Astrocyte (in vitro differentiated cells and primary cell): Measurements from ENCODE around the gene ALOX15. TPM values are rescaled to one million over a fixed set of nuclear protein-coding genes. Genes with fewer than 3 reads are reported as not detected.

Experiments
- DNase-seq: peaks from one replicate; pipeline ENCODE4 v3.0.0-alpha.2; 2010; ENCODE audit warnings: low read depth
- FAIRE-seq: peaks from 2 replicates; lab custom pipeline; 2011; peaks lifted over from hg19 to GRCh38; lab: Jason Lieb, UNC
- H2AFZ ChIP-seq: 2 replicates; pipeline ENCODE4 v1.6.0; 2012; ENCODE audit warnings: low read depth, low read length, inconsistent platforms
- H3K27ac ChIP-seq: 2 replicates; pipeline ENCODE4 v1.5.1; 2011; ENCODE audit warnings: low read depth, low read length, inconsistent platforms
- H3K27me3 ChIP-seq: 2 replicates; pipeline ENCODE4 v1.6.0; 2011; ENCODE audit warnings: low read length, inconsistent platforms; ENCODE audit not compliant: insufficient read depth
- H3K36me3 ChIP-seq: 2 replicates; pipeline ENCODE4 v1.5.1; 2011; ENCODE audit warnings: low read length, inconsistent platforms; ENCODE audit not compliant: insufficient read depth
- H3K4me1 ChIP-seq: 2 replicates; pipeline ENCODE4 v1.5.1; 2011; ENCODE audit warnings: low read length, inconsistent platforms; ENCODE audit not compliant: insufficient read depth
- H3K4me2 ChIP-seq: 2 replicates; pipeline ENCODE4 v1.6.0; 2012; ENCODE audit warnings: low read length, inconsistent platforms
- H3K4me3 ChIP-seq: 2 replicates; pipeline ENCODE4 v1.5.1; 2011; ENCODE audit warnings: low read depth, mild to moderate bottlenecking, low read length, inconsistent platforms; ENCODE audit not compliant: insufficient read depth
- H3K79me2 ChIP-seq: 2 replicates; pipeline ENCODE4 v1.6.0; 2012; ENCODE audit warnings: mild to moderate bottlenecking, low read length, inconsistent platforms; ENCODE audit not compliant: insufficient read depth
- H3K9ac ChIP-seq: 2 replicates; pipeline ENCODE4 v1.6.0; 2012; ENCODE audit warnings: mild to moderate bottlenecking, low read length, inconsistent platforms
- H3K9me3 ChIP-seq: 2 replicates; pipeline ENCODE4 v1.5.1; 2012; ENCODE audit warnings: low read depth, mild to moderate bottlenecking, low read length, inconsistent platforms; ENCODE audit not compliant: insufficient read depth
- H4K20me1 ChIP-seq: 2 replicates; pipeline ENCODE4 v1.6.0; 2012; ENCODE audit warnings: low read length, inconsistent platforms; ENCODE audit not compliant: insufficient read depth
- H3K27ac Mint-ChIP-seq: one replicate; pipeline ENCODE4 v1.8.0; 2021; ENCODE audit warnings: mild to moderate bottlenecking, mixed read lengths; ENCODE audit not compliant: unreplicated experiment
- H3K27me3 Mint-ChIP-seq: one replicate; pipeline ENCODE4 v1.8.0; 2021; ENCODE audit warnings: low read depth, mixed read lengths; ENCODE audit not compliant: unreplicated experiment
- H3K36me3 Mint-ChIP-seq: one replicate; pipeline ENCODE4 v1.8.0; 2021; ENCODE audit warnings: low read depth, mixed read lengths; ENCODE audit not compliant: unreplicated experiment
- H3K4me1 Mint-ChIP-seq: one replicate; pipeline ENCODE4 v1.8.0; 2021; ENCODE audit warnings: low read depth, mixed read lengths; ENCODE audit not compliant: unreplicated experiment
- H3K4me3 Mint-ChIP-seq: one replicate; pipeline ENCODE4 v1.8.0; 2021; ENCODE audit warnings: mild to moderate bottlenecking, moderate library complexity, mixed read lengths; ENCODE audit not compliant: unreplicated experiment
- H3K9me3 Mint-ChIP-seq: one replicate; pipeline ENCODE4 v1.8.0; 2021; ENCODE audit warnings: mild to moderate bottlenecking, mixed read lengths; ENCODE audit not compliant: unreplicated experiment
- EZH2 ChIP-seq: IDR thresholded peaks from 2 replicates; pipeline ENCODE4 v1.6.1; 2012; ENCODE audit warnings: mild to moderate bottlenecking, low read length, inconsistent platforms; ENCODE audit not compliant: insufficient read depth
- total RNA-seq: library from RNA; stranded (reverse); gene quantifications from 2 replicates; pipeline ENCODE4 v1.2.1, GENCODE V29; 2021
- TF ChIP-seq, protein P1 (sequence below): IDR thresholded peaks from 2 replicates; pipeline ENCODE4 v1.5.1; 2011; ENCODE audit warnings: low read depth, mild to moderate bottlenecking, inconsistent platforms, low read length, moderate library complexity; ENCODE audit not compliant: insufficient read depth

ALOX15 gene
- total RNA-seq, 1 donor from 2014 or later: 0.07 TPM

DNA sequence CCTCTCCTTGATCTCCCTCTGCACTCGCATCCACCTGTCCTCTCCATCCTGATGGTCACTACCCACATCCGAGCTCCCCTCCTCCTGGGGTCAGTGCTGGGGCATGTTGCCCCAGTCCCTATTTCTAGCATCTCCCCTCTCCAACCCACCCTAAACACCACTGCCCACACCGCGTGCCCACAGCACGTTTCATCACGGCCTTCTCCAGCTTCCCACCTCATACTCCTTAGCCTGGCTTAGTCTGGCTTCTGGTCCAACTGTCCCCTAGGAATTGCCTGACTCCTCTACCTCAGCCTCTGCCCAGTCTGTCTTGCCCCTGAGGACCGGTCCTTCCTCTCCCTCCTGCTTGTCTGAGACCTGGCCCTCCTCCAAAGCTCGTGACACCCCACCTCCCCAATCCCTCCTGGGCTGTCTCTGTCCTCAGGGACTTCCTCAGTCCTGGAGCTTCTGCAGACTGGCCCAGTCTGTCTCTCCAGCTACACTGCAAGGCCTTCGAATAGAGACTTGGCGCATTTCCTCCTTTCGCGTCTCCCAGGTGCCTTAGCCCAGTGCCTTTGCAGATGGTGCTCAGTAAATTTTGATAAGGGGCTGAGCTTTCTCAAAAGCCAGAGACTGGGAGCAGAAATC, 4.9 kb downstream of the ALOX15 start:
- no peak overlapping the region for H3K27ac ChIP-seq
- Mint-ChIP-seq H3K4me3 (no peak overlapping the region), H3K36me3 (no peaks in the 10 kb centered on the region), H3K27ac (peak overlapping the region; percentile 66), H3K27me3 (peaks cover 62% of the 10 kb centered on the region), H3K9me3 (no peaks in the 10 kb centered on the region), H3K4me1 (peaks cover 8% of the 10 kb centered on the region)
- FAIRE-seq: no peak
- H3K4me3 ChIP-seq: no peak overlapping the region
- TF ChIP-seq EZH2: no peak
- TF ChIP-seq, protein P1, sequence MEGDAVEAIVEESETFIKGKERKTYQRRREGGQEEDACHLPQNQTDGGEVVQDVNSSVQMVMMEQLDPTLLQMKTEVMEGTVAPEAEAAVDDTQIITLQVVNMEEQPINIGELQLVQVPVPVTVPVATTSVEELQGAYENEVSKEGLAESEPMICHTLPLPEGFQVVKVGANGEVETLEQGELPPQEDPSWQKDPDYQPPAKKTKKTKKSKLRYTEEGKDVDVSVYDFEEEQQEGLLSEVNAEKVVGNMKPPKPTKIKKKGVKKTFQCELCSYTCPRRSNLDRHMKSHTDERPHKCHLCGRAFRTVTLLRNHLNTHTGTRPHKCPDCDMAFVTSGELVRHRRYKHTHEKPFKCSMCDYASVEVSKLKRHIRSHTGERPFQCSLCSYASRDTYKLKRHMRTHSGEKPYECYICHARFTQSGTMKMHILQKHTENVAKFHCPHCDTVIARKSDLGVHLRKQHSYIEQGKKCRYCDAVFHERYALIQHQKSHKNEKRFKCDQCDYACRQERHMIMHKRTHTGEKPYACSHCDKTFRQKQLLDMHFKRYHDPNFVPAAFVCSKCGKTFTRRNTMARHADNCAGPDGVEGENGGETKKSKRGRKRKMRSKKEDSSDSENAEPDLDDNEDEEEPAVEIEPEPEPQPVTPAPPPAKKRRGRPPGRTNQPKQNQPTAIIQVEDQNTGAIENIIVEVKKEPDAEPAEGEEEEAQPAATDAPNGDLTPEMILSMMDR: no peak
- no peaks in the 10 kb centered on the region for H3K79me2 ChIP-seq
- no peak overlapping the region for H2AFZ ChIP-seq
- H3K4me2 ChIP-seq: no peak overlapping the region
- H3K4me1 ChIP-seq: no peaks in the 10 kb centered on the region
- no peak for DNase-seq
- H3K36me3 ChIP-seq: no peaks in the 10 kb centered on the region
- H3K27me3 ChIP-seq: peaks cover 46% of the 10 kb centered on the region
- no peaks in the 10 kb centered on the region for H4K20me1 ChIP-seq
- no peak overlapping the region for H3K9ac ChIP-seq
- no peaks in the 10 kb centered on the region for H3K9me3 ChIP-seq

DNA sequence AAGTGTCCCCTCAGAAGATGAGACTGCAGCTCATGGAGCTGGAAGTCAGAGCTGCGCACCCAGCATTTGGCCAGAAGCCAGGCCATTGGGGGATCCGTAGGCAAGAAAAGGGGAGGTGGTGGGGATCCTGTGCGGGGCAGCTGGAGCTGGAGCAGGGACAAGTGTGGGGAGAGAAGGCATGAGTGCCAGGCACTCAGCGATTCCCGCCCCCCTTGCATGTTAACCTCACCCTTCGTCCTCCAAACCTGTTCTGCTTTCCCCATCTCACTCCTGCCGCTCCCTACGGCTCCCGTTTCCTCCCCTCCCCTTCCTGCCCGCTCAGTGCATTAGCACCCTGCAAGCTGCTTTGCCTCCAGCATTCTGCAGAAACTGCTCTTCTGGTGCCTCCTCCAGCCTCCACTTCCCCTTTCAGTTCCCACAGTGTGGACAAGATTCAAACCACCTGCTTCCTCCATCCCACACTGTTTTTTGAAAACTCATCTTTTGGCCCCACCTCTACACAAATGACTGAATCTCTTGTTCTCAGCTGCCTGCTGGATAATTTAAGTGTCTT, 5.6 kb downstream of the ALOX15 start:
- Mint-ChIP-seq H3K27ac (no peak overlapping the region), H3K36me3 (no peaks in the 10 kb centered on the region), H3K9me3 (no peaks in the 10 kb centered on the region), H3K27me3 (peaks cover 61% of the 10 kb centered on the region), H3K4me1 (peaks cover 8% of the 10 kb centered on the region), H3K4me3 (no peak overlapping the region)
- Histone ChIP-seq H3K9me3 (no peaks in the 10 kb centered on the region), H3K36me3 (no peaks in the 10 kb centered on the region), H4K20me1 (no peaks in the 10 kb centered on the region), H3K27ac (no peak overlapping the region), H3K4me3 (no peak overlapping the region), H2AFZ (no peak overlapping the region), H3K79me2 (no peaks in the 10 kb centered on the region), H3K4me1 (no peaks in the 10 kb centered on the region), H3K27me3 (peaks cover 40% of the 10 kb centered on the region), H3K9ac (no peak overlapping the region), H3K4me2 (no peak overlapping the region)
- no peak for TF ChIP-seq EZH2
- TF ChIP-seq, protein P1: no peak
- FAIRE-seq: no peak
- no peak for DNase-seq

DNA sequence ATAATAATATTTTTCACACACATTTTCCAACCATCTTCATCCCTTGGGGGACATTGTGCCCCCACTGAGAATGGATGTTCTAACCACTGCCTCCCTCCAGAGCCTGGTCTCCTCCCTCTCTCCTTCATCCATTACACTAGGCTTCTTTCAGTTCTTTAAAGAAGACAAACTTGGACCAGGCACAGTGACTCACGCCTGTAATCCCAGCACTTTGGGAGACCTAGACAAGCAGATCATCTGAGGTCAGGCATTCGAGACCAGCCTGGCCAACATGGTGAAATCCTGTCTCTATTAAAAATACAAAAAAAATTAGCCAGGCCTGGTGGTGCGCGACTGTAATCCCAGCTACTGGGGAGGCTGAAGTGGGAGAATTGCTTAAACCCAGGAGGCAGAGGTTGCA, 6.5 kb downstream of the ALOX15 start:
- Histone ChIP-seq H3K27me3 (peaks cover 40% of the 10 kb centered on the region), H3K4me2 (no peak overlapping the region), H3K36me3 (no peaks in the 10 kb centered on the region), H4K20me1 (no peaks in the 10 kb centered on the region), H3K27ac (no peak overlapping the region), H3K4me3 (no peak overlapping the region), H3K9me3 (no peaks in the 10 kb centered on the region), H3K79me2 (no peaks in the 10 kb centered on the region), H2AFZ (no peak overlapping the region), H3K4me1 (no peaks in the 10 kb centered on the region), H3K9ac (no peak overlapping the region)
- no peaks in the 10 kb centered on the region for H3K9me3 Mint-ChIP-seq
- FAIRE-seq (no peak), DNase-seq (no peak)
- peaks cover 8% of the 10 kb centered on the region for H3K4me1 Mint-ChIP-seq
- no peak overlapping the region for H3K4me3 Mint-ChIP-seq
- TF ChIP-seq EZH2: no peak
- TF ChIP-seq, protein P1: no peak
- H3K27me3 Mint-ChIP-seq: peaks cover 58% of the 10 kb centered on the region
- no peak overlapping the region for H3K27ac Mint-ChIP-seq
- no peaks in the 10 kb centered on the region for H3K36me3 Mint-ChIP-seq
